Stimulated activated CD4-positive, alpha-beta T cell treated with anti-CD3 and anti-CD28 coated beads, Interleukin-12 subunit alpha, Interleukin-12 subunit beta, amount 100 ng/mL, for 24 hours (primary cell): ENCODE results near the gene CNR1.

Source experiments
- DNase-seq, 2 experiments: peaks; one replicate each; pipeline ENCODE4 v3.0.0-alpha.2; 2020; ENCODE audit warnings: low read depth in 2 of 2

The CNR1 gene

GRCh38 chr6:88143421-88144157 lies 22.6 kb downstream of the CNR1 start:
- DNase-seq: no peak

- no peak for DNase-seq
Observed at GRCh38 chr6:88142297-88142668, 23.9 kb downstream of the CNR1 start.

- no peak for DNase-seq
Observed at GRCh38 chr6:88141561-88142296, 24.4 kb downstream of the CNR1 start.

GRCh38 chr6:88137915-88138314 lies 28.2 kb downstream of the CNR1 start:
- no peak for DNase-seq

- DNase-seq: no peak
Observed at GRCh38 chr6:88135578-88136114, 30.5 kb downstream of the CNR1 start.

GRCh38 chr6:88134575-88134974 lies 31.6 kb downstream of the CNR1 start:
- no peak for DNase-seq

GRCh38 chr6:88133718-88134117 lies 32.4 kb downstream of the CNR1 start:
- DNase-seq: no peak

- DNase-seq: no peak
Observed at GRCh38 chr6:88124925-88125557, 41.1 kb downstream of the CNR1 start.

GRCh38 chr6:88120635-88121034 lies 45.5 kb downstream of the CNR1 start:
- DNase-seq: no peak

GRCh38 chr6:88119769-88120168 lies 46.4 kb downstream of the CNR1 start:
- DNase-seq: no peak

GRCh38 chr6:88116276-88116675 lies 49.9 kb downstream of the CNR1 start:
- DNase-seq: no peak

GRCh38 chr6:88115307-88115706 lies 50.8 kb downstream of the CNR1 start:
- DNase-seq: no peak

- no peak for DNase-seq
Observed at GRCh38 chr6:88114838-88115237, 51.3 kb downstream of the CNR1 start.

GRCh38 chr6:88111991-88112390 lies 54.2 kb downstream of the CNR1 start:
- no peak for DNase-seq

- no peak for DNase-seq
Observed at GRCh38 chr6:88107241-88107640, 58.9 kb downstream of the CNR1 start.

- DNase-seq: no peak
Observed at GRCh38 chr6:88105741-88106340, 60.3 kb downstream of the CNR1 start.
